ENCODE data around the gene OR1F1.
"Not testable (repeated sequence)": the region's sequence is repeated elsewhere in the genome, so short reads cannot be mapped to it uniquely, and the experiment has no call there.

OR1F1 gene

GRCh38 chr16:3152027-3152276, 36.1 kb upstream of the OR1F1 start:
- DNase-seq = no peak

GRCh38 chr16:3152277-3152990, 35.6 kb upstream of the OR1F1 start:
- peak; percentile 86 for DNase-seq

- DNase-seq = no peak
Measured at GRCh38 chr16:3152991-3153368, 35.0 kb upstream of the OR1F1 start.

GRCh38 chr16:3155181-3155580, 32.8 kb upstream of the OR1F1 start:
- DNase-seq = no peak

GRCh38 chr16:3155972-3156371, 32.0 kb upstream of the OR1F1 start:
- no peak for DNase-seq

GRCh38 chr16:3157229-3158025, 30.6 kb upstream of the OR1F1 start:
- peak; percentile 76 for DNase-seq

GRCh38 chr16:3158026-3158509, 29.9 kb upstream of the OR1F1 start:
- no peak for DNase-seq

GRCh38 chr16:3158510-3159314, 29.3 kb upstream of the OR1F1 start:
- peak; percentile 76 for DNase-seq

- DNase-seq = no peak
Measured at GRCh38 chr16:3161235-3162018, 26.6 kb upstream of the OR1F1 start.

- no peak for DNase-seq
Measured at GRCh38 chr16:3164121-3164991, 23.6 kb upstream of the OR1F1 start.

GRCh38 chr16:3165111-3165822, 22.7 kb upstream of the OR1F1 start:
- no peak for DNase-seq

- DNase-seq = no peak
Measured at GRCh38 chr16:3166505-3166886, 21.5 kb upstream of the OR1F1 start.

- DNase-seq = not testable (repeated sequence)
Measured at GRCh38 chr16:3168729-3169128, 19.3 kb upstream of the OR1F1 start.

- DNase-seq = no peak
Measured at GRCh38 chr16:3170440-3171180, 17.4 kb upstream of the OR1F1 start.

- DNase-seq = no peak
Measured at GRCh38 chr16:3171181-3171854, 16.7 kb upstream of the OR1F1 start.

- DNase-seq = no peak
Measured at GRCh38 chr16:3171855-3172593, 16.0 kb upstream of the OR1F1 start.

- peak; percentile 27 for DNase-seq
Measured at GRCh38 chr16:3173892-3174617, 13.9 kb upstream of the OR1F1 start.

GRCh38 chr16:3174618-3175148, 13.3 kb upstream of the OR1F1 start:
- no peak for DNase-seq
